ENCODE data around the gene ERC1.
"Not testable (repeated sequence)": the region's sequence is repeated elsewhere in the genome, so short reads cannot be mapped to it uniquely, and the experiment has no call there.

The ERC1 gene

GRCh38 chr12:1293901-1294300 is 302.9 kb downstream of the ERC1 start:
- DNase-seq, result no peak

- DNase-seq, result no peak
Observed at GRCh38 chr12:1297206-1297605, 306.2 kb downstream of the ERC1 start.

- no peak for DNase-seq
Observed at GRCh38 chr12:1297639-1298175, 306.7 kb downstream of the ERC1 start.

- peak in 1 of 5 experiments; percentile 17 for DNase-seq
Observed at GRCh38 chr12:1300460-1300859, 309.4 kb downstream of the ERC1 start.

GRCh38 chr12:1302201-1302870 is 311.3 kb downstream of the ERC1 start:
- no peak for DNase-seq

- DNase-seq, result no peak
Observed at GRCh38 chr12:1305063-1305434, 314.0 kb downstream of the ERC1 start.

GRCh38 chr12:1305791-1306500 is 314.9 kb downstream of the ERC1 start:
- DNase-seq, result no peak

- DNase-seq, result no peak
Observed at GRCh38 chr12:1306817-1307216, 315.8 kb downstream of the ERC1 start.

GRCh38 chr12:1307796-1308195 is 316.8 kb downstream of the ERC1 start:
- no peak for DNase-seq

GRCh38 chr12:1309613-1310012 is 318.6 kb downstream of the ERC1 start:
- no peak for DNase-seq

GRCh38 chr12:1310653-1311052 is 319.6 kb downstream of the ERC1 start:
- DNase-seq, result no peak

GRCh38 chr12:1311145-1311544 is 320.1 kb downstream of the ERC1 start:
- no peak for DNase-seq

- DNase-seq, result peak in 1 of 5 experiments; percentile 13
Observed at GRCh38 chr12:1313906-1314305, 322.9 kb downstream of the ERC1 start.

- DNase-seq, result no peak
Observed at GRCh38 chr12:1314523-1314922, 323.5 kb downstream of the ERC1 start.

- not testable (repeated sequence) for DNase-seq
Observed at GRCh38 chr12:1316991-1317390, 326.0 kb downstream of the ERC1 start.

GRCh38 chr12:1318327-1319031 is 327.5 kb downstream of the ERC1 start:
- no peak for DNase-seq

- no peak for DNase-seq
Observed at GRCh38 chr12:1319212-1319611, 328.2 kb downstream of the ERC1 start.

- no peak for DNase-seq
Observed at GRCh38 chr12:1320021-1320420, 329.0 kb downstream of the ERC1 start.

- no peak for DNase-seq
Observed at GRCh38 chr12:1322821-1323220, 331.8 kb downstream of the ERC1 start.

- DNase-seq, result no peak
Observed at GRCh38 chr12:1324099-1324498, 333.1 kb downstream of the ERC1 start.

GRCh38 chr12:1324910-1325309 is 333.9 kb downstream of the ERC1 start:
- no peak for DNase-seq

- DNase-seq, result peak in 1 of 5 experiments; percentile 73
Observed at GRCh38 chr12:1325666-1326065, 334.6 kb downstream of the ERC1 start.

GRCh38 chr12:1326258-1326657 is 335.2 kb downstream of the ERC1 start:
- DNase-seq, result no peak

GRCh38 chr12:1328391-1328790 is 337.4 kb downstream of the ERC1 start:
- no peak for DNase-seq
